Ureter (tissue), 1 donor: ENCODE data around the gene RPL10. TPM values are rescaled to one million over a fixed set of nuclear protein-coding genes. Genes with fewer than 3 reads are reported as not detected.
"Not testable (repeated sequence)": the region's sequence is repeated elsewhere in the genome, so short reads cannot be mapped to it uniquely, and the experiment has no call there.

Experiments used
- DNase-seq: peaks from one replicate; pipeline ENCODE4 v3.0.0-alpha.2; 2020; ENCODE audit warnings: low spot score
- total RNA-seq: library from RNA; stranded (reverse); gene quantifications from one replicate; pipeline ENCODE4 v1.2.4, GENCODE V29; 2023
- donor health status: DM: yes; HTN: yes; CAD: no.

The RPL10 gene
- total RNA-seq, 1 donor from 2014 or later, result 3,238 TPM

- DNase-seq, result peak; percentile 81
Observed at GRCh38 chrX:154378059-154378798, 19.9 kb upstream of the RPL10 start.

GRCh38 chrX:154378799-154379568 is 19.2 kb upstream of the RPL10 start, which contains the start of gene EMD:
Gene EMD (plus strand): TSS chrX:154379295. CDS start chrX:154379485, 190 bp downstream.
- peak; percentile 97 for DNase-seq

DNA sequence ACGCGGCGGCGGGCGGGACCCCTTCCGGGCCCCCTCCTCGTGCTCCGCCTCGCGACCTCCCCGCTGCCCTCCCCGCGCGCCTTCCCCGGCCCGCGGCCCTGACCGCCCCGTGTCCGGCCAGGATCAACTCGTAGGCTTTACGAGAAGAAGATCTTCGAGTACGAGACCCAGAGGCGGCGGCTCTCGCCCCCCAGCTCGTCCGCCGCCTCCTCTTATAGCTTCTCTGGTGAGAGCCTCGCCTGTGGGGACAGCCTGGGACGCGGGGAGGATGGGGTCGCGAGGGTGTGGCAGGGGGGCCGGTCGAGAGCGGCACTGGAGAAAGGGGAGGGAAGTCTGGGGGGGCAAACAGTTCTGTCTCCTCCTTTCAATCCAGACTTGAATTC is 18.6 kb upstream of the RPL10 start:
- no peak for DNase-seq

GRCh38 chrX:154380153-154380552 is 18.0 kb upstream of the RPL10 start:
- DNase-seq, result no peak

DNA sequence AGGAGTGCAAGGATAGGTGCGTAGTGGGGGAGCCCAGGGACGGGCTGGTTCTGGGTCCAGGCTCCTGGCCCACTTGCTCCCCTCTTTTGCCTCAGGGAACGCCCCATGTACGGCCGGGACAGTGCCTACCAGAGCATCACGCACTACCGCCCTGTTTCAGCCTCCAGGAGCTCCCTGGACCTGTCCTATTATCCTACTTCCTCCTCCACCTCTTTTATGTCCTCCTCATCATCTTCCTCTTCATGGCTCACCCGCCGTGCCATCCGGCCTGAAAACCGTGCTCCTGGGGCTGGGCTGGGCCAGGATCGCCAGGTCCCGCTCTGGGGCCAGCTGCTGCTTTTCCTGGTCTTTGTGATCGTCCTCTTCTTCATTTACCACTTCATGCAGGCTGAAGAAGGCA is 17.4 kb upstream of the RPL10 start:
- DNase-seq, result no peak

DNA sequence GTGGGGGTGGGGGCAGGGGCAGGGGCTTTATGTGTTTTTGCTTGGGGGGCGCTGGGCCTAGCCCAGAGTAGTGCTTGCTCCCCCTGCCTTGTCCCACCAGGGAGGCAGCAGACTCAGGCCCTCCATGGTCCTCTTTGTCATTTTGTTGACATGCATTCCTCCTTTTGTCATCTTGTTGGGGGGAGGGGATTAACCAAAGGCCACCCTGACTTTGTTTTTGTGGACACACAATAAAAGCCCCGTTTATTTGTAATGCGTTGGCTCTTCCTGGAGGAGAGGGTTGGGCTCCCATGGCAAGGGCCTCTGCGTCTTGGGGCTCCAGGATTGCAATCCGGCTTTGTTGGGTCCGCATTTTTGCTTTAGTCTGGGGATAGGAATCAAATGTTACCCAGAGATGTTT is 16.9 kb upstream of the RPL10 start:
- DNase-seq, result no peak

DNA sequence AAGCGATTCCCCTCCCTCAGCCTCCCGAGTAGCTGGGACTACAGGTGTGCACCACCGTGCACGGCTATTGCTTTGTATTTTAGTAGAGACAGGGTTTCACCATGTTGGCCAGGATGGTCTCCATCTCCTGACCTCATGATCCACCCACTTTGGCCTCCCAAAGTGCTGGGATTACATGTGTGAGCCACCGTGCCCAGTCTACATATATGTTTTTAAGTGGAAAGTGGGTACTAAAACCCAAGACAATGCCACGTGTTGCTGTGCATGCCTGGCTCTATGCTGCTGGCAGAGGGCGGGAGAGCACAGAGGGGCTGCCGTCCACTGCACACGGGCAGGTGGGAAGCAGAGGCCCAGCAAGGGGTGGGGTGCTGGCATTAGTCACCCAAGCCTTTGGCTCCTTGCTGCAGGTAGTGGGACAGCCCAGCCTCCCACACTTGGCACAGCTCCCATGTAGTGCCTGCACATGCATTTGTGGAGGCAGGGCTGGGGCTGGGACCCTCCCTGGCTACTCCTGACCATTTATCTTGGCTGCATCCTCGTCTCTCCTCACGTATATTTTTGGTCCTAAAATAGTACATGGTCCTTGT is 15.6 kb upstream of the RPL10 start:
- no peak for DNase-seq

DNA sequence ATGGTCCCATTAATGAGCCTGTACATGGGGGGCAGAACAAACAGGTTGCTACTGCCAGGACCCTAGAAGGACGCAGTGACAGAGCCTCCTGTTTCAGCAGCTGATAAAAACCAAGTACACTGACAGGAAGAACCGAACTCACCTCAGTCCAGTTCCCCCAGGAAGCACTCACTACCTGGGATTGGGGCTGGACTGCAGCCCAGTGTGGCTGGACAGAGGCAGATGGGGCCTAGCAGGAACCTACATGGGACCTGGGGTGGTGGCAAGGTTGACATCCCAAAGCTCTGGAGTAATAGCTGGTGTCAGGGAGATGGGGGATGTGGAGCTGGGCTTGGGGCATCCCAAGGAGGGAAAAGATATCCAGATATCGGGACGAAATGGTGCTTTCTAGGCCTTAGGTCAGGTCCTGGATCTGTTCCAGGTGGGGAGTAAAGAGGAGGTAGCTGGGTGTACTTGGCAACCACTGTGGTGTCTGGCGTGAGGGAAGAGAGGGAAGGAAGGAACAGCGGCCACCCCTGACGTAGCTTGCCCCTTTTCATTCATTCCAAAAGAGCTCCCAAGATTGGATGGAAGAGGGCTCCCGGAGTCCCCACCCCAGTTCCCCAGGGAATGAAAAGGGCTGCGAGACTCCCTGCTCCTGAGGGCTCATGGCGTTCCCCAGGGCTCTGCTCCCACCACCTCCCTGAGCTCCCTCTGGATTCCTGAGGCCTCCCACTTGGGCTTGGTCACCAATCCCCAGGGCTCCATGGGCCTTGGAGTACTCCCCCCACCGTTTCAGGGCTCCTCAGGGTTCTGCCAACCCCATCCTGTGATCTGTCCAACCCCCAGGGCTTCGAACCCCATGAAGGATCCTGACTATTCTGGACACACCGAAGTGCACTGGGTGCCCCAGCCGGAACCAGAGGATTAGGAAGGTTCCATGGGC is 14.6 kb upstream of the RPL10 start:
- no peak for DNase-seq

GRCh38 chrX:154384284-154384892 is 13.8 kb upstream of the RPL10 start:
- no peak for DNase-seq

GRCh38 chrX:154388094-154388493 is 10.1 kb upstream of the RPL10 start:
- not testable (repeated sequence) for DNase-seq

DNA sequence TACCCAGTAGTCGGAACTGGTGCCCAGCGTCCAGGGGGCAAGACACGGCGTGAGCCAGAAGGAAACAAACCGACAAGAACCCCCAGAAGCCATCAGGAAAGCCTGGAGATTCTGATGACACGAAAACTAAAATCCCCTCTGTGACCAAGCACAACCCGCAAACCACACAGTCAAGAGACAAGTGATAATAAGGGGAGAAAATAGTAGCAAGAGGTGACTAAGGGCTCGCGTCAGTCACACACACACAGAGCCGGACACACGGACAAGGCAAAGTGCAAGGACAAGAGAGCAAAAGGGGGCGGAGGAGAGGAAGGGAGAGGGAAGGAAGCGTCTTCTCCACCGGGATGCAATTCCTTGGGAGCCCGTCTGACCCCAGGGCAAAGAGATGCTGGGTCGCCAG is 9.5 kb upstream of the RPL10 start:
- not testable (repeated sequence) for DNase-seq

GRCh38 chrX:154389812-154390747 is 8.1 kb upstream of the RPL10 start:
- not testable (repeated sequence) for DNase-seq

GRCh38 chrX:154396363-154396762 is 1.8 kb upstream of the RPL10 start:
- DNase-seq, result not testable (repeated sequence)

DNA sequence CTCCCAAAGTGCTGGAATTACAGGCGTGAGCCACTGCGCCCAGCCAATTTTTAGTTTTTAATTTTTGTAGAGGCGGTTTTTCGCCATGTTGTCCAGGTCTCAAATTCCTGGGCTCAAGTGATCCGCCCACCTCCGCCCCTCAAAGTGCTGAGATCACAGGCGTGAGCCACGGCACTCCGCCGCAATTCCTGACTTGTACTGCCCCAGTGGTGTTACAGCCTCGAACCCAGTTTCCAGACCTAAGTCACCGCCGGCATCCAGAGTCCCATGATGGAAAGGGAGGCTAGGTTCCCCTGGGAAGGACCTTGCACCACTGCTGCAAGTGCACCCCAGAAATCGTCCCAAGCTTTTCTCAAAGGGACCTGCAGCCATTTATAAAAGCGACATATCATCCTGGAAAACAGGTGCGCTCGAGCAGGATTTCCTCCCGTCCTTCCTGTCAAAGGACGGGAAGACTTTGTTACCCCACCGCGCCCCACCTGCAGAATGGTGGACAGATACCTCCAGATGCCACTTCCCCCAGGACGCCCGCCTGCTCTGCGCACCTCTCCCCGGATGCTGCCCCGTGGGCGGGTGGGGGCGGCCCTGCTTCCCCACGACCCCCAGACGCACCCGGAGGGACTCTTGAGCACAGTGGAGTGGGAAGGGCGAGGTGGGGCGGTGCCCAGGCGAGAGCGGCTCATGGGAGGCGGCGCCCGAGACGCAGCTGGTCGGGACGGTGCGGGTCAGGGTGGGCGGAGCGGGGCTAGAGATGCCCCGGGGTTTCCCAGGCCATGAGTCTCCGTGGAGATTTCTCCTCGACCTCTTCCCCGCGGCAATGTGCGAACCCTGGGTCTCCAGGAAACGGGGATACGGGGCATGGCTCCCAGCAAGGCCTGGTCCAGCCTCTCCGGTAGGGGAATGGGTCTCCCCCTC is 947 bp upstream of the RPL10 start:
- peak; percentile 81 for DNase-seq

- peak; percentile 90 for DNase-seq
Observed at GRCh38 chrX:154398668-154399526, 720 bp downstream of the RPL10 start.

GRCh38 chrX:154399527-154400368 is 1.6 kb downstream of the RPL10 start:
- DNase-seq, result no peak

DNA sequence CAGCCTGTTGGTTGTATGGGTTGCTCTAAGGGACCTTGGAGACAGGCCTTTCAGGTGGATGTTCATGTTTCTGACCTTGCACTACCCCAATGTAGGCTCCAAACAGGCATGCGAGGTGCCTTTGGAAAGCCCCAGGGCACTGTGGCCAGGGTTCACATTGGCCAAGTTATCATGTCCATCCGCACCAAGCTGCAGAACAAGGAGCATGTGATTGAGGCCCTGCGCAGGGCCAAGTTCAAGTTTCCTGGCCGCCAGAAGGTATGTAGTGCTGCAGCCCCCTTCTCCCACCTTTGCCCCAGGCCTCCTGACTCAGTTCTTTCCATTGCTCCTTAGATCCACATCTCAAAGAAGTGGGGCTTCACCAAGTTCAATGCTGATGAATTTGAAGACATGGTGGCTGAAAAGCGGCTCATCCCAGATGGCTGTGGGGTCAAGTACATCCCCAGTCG is 2.2 kb downstream of the RPL10 start:
- DNase-seq, result not testable (repeated sequence)
